ENCODE measurements around the gene H3-3A. TPM values are rescaled to one million over a fixed set of nuclear protein-coding genes. Genes with fewer than 3 reads are reported as not detected.

H3-3A gene
- total and polyA plus RNA-seq, 8 donors, result 444 to 1,270 (median 1,187) TPM

DNA sequence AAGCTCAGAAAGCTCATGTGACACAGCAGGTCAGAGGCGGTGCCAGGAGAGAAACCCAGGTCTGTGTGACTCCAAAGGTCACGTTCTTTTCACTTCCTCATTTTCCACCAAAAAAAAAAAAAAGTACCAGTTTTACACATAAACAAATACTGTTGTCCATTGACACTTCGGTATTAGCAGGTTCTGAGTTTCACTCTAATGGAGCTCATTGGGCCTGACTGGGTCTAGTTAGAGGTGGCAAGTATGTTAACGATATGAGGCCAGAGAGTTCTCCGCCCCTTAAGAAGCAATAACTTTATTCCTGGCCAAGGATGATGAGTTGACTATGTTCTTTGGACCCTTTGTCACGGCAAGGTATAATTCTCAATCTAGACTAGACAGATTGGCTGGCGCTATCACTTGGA, 33.4 kb upstream of the H3-3A start:
- ATAC-seq, result peak; percentile 27

DNA sequence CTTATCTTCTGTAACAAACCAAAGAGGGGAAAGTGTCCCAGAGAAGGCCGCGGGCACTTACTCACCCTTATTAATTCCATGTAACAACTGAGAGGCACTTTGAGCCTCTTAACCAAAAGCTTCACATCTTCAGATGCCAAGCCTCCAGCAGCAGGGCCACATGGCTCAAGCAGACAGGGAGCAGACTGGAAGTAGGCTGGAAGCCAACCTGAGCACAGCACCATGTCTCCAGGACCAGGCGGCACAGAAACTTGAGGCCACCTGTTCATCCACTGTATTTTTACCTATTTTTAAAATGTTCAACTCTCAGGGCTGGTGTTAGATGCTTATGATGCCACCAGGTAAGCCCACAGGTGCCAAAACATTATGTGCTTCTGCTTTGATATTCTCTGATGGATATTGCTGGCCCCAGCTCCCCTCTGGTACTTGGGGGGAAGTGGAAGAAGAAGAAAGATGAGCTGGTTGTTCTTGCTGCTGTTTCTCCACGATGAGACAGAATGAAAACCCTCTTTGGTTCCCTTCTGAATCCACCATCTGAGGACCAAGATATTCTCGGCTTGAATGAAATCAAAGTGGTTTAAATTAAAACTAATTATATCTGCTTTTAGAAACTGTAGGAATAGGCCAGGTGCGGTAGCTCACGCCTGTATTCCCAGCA, 32.8 kb upstream of the H3-3A start:
- Histone ChIP-seq H3K4me1 (peaks cover 1 to 55% of the 10 kb centered on the region in 2 donors), H3K27ac (peak overlapping the region in 1 of 2 donors; percentile 65), H3K36me3 (no peaks in the 10 kb centered on the region), H3K9me3 (no peaks in the 10 kb centered on the region), H3K4me3 (no peak overlapping the region), H3K27me3 (no peaks in the 10 kb centered on the region)
- DNase-seq (peak in 1 of 4 donors; percentile 41), ATAC-seq (peak; percentile 22)
- TF ChIP-seq, protein P1, sequence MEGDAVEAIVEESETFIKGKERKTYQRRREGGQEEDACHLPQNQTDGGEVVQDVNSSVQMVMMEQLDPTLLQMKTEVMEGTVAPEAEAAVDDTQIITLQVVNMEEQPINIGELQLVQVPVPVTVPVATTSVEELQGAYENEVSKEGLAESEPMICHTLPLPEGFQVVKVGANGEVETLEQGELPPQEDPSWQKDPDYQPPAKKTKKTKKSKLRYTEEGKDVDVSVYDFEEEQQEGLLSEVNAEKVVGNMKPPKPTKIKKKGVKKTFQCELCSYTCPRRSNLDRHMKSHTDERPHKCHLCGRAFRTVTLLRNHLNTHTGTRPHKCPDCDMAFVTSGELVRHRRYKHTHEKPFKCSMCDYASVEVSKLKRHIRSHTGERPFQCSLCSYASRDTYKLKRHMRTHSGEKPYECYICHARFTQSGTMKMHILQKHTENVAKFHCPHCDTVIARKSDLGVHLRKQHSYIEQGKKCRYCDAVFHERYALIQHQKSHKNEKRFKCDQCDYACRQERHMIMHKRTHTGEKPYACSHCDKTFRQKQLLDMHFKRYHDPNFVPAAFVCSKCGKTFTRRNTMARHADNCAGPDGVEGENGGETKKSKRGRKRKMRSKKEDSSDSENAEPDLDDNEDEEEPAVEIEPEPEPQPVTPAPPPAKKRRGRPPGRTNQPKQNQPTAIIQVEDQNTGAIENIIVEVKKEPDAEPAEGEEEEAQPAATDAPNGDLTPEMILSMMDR (IDR thresholded peaks at IDR 0.05), result no peak
- intact Hi-C loops (cut with DNase I), result no loop called here

More for the DNA sequence above, 33.4 kb upstream of the H3-3A start:
- DNase-seq, result peak in 1 of 4 donors; percentile 67
- Histone ChIP-seq H3K27me3 (no peaks in the 10 kb centered on the region), H3K27ac (peak overlapping the region in 1 of 2 donors; percentile 65), H3K4me1 (peaks cover 0 to 50% of the 10 kb centered on the region in 2 donors), H3K9me3 (no peaks in the 10 kb centered on the region), H3K4me3 (no peak overlapping the region), H3K36me3 (no peaks in the 10 kb centered on the region)
- TF ChIP-seq, protein P1 (IDR thresholded peaks at IDR 0.05), result no peak
- intact Hi-C loops (cut with DNase I), result no loop called here

DNA sequence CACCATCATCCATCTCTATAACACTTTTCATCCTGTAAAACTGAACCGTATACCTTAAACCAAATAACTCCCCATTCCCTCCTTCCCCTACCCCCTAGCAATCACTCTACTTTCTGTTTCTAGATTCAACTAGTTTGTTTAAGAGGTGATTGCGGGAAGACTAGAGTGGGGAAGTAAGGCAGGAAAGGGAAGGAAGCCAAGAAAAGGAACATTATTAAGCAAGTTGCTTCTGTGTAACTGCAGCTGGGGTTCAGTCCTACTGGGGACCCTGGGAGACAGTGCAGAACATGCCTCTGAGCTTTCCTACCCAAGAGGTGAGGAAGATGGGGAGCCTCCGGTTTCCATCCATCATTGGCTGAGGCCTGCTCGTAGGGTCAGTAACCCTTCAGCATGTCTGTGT, 28.9 kb upstream of the H3-3A start:
- peaks cover 5 to 64% of the 10 kb centered on the region in 2 donors for H3K4me1 ChIP-seq
- ATAC-seq (peak; percentile 37), DNase-seq (no peak)
- H3K36me3 ChIP-seq, result no peaks in the 10 kb centered on the region
- TF ChIP-seq, protein P1 (IDR thresholded peaks at IDR 0.05), result no peak
- H3K4me3 ChIP-seq, result no peak overlapping the region
- intact Hi-C loops (cut with DNase I), result no loop called here
- no peaks in the 10 kb centered on the region for H3K27me3 ChIP-seq
- peak overlapping the region; percentile 69 to 92 for H3K27ac ChIP-seq
- no peaks in the 10 kb centered on the region for H3K9me3 ChIP-seq

DNA sequence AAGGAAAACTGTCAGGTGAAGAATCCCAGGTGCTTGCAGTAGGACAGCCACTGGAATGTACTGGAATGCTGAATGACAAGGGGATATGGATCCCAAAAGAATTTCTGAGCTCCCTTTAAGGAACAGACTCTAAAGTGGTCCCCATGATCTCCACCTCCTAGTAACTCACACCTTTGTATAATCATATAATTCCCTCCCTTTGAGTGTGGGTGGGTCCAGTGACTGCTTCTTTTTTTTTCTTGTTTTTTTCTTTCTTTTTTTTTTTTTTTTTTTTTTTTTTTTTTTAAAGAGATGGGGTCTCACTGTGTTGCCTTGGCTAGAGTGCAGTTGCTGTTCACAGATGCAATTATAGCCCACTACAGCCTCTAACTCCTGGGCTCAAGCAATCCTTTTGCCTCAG, 28.5 kb upstream of the H3-3A start:
- Histone ChIP-seq H3K27me3 (no peaks in the 10 kb centered on the region), H3K4me1 (peaks cover 5 to 60% of the 10 kb centered on the region in 2 donors), H3K27ac (peak overlapping the region; percentile 69 to 92), H3K9me3 (no peaks in the 10 kb centered on the region), H3K4me3 (no peak overlapping the region), H3K36me3 (no peaks in the 10 kb centered on the region)
- no peak for ATAC-seq
- intact Hi-C loops (cut with DNase I), result no loop called here
- TF ChIP-seq, protein P1 (IDR thresholded peaks at IDR 0.05), result no peak
- DNase-seq, result no peak

DNA sequence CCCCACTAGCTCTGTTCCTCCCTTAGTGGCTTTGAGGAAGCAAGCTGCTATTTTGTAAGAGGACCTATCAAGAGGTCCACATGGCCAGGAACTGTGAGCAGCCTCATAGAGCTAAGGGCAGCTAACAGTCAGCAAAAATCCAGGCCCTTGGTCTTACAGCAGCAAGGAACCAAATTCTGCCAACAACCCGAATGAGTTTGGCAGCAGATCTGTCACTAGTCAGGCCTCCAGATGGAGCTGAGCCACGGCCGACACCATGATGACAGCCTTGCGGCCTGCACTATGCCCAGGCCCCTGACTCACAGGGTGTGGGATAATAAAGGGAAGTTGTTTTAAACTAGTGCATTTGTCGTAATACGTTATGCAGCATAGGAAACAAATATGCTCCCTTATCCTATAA, 28.0 kb upstream of the H3-3A start:
- H3K4me3 ChIP-seq, result no peak overlapping the region
- ATAC-seq (peak; percentile 91), DNase-seq (peak; percentile 87 to 92 (median 90))
- peak overlapping the region; percentile 69 to 92 for H3K27ac ChIP-seq
- TF ChIP-seq, protein P1 (IDR thresholded peaks at IDR 0.05), result no peak
- no peaks in the 10 kb centered on the region for H3K36me3 ChIP-seq
- intact Hi-C loops (cut with DNase I), result no loop called here
- no peaks in the 10 kb centered on the region for H3K9me3 ChIP-seq
- peaks cover 5 to 55% of the 10 kb centered on the region in 2 donors for H3K4me1 ChIP-seq
- H3K27me3 ChIP-seq, result no peaks in the 10 kb centered on the region
